GM21723 (cell line): ENCODE measurements around the gene NAA30.

Source experiments
- ATAC-seq: cut with Tn5 transposase; IDR thresholded peaks from one replicate; pipeline ENCODE4 v1.9.1; 2021; ENCODE audit warnings: mild to moderate bottlenecking, moderate library complexity; ENCODE audit not compliant: unreplicated experiment

NAA30 gene

GRCh38 chr14:57392830-57393229, 2.4 kb downstream of the NAA30 start:
- ATAC-seq = no peak

- no peak for ATAC-seq
These were observed 10.4 kb downstream of the NAA30 start for GRCh38 chr14:57400556-57401494.

GRCh38 chr14:57401501-57401900, 11.1 kb downstream of the NAA30 start:
- ATAC-seq = no peak

GRCh38 chr14:57402173-57402852, 11.9 kb downstream of the NAA30 start:
- no peak for ATAC-seq

- no peak for ATAC-seq
These were observed 13.1 kb downstream of the NAA30 start for GRCh38 chr14:57403521-57403864.

GRCh38 chr14:57405562-57405961, 15.2 kb downstream of the NAA30 start:
- ATAC-seq = no peak

GRCh38 chr14:57408037-57408436, 17.7 kb downstream of the NAA30 start:
- no peak for ATAC-seq

GRCh38 chr14:57408634-57409033, 18.2 kb downstream of the NAA30 start:
- no peak for ATAC-seq

GRCh38 chr14:57412341-57412740, 22.0 kb downstream of the NAA30 start:
- no peak for ATAC-seq

GRCh38 chr14:57413849-57414248, 23.5 kb downstream of the NAA30 start:
- no peak for ATAC-seq

- no peak for ATAC-seq
These were observed 26.8 kb downstream of the NAA30 start for GRCh38 chr14:57417228-57417627.

GRCh38 chr14:57418999-57419398, 28.6 kb downstream of the NAA30 start:
- ATAC-seq = no peak

- no peak for ATAC-seq
These were observed 29.6 kb downstream of the NAA30 start for GRCh38 chr14:57420033-57420432.

GRCh38 chr14:57420986-57421385, 30.6 kb downstream of the NAA30 start:
- ATAC-seq = no peak

GRCh38 chr14:57435923-57436322, 45.5 kb downstream of the NAA30 start:
- ATAC-seq = no peak

GRCh38 chr14:57461777-57462320, 71.5 kb downstream of the NAA30 start:
- no peak for ATAC-seq

- ATAC-seq = no peak
These were observed 72.2 kb downstream of the NAA30 start for GRCh38 chr14:57462551-57462950.

- peak; percentile 89 for ATAC-seq
These were observed 73.8 kb downstream of the NAA30 start for GRCh38 chr14:57464008-57464730.
